Gastroesophageal sphincter (tissue), 4 donors: ENCODE data around the gene CDH11. TPM values are rescaled to one million over a fixed set of nuclear protein-coding genes. Genes with fewer than 3 reads are reported as not detected.

Experiments
- ATAC-seq: fragments of 150-250 bp; one replicate; pipeline ENCODE4 v1.9.1; 2016; ENCODE audit warnings: mild to moderate bottlenecking, moderate library complexity
- H3K27ac ChIP-seq, 4 donors: fragments of 200-600 bp; sonication (generic) in 3 of 4; 1 replicate in 3 of 4; 2 replicates in 1 of 4; pipeline ENCODE4 v1.5.1; 2016 to 2019
- H3K27me3 ChIP-seq: fragments of 200-600 bp; sonication (generic); one replicate; pipeline ENCODE4 v1.5.1; 2019
- H3K36me3 ChIP-seq, 2 donors: fragments of 200-600 bp; sonication (generic); one replicate each; pipeline ENCODE4 v1.5.1; 2019; ENCODE audit warnings: control low read depth in 1 of 2
- H3K4me1 ChIP-seq, 3 donors: fragments of 200-600 bp; sonication (generic); 1 replicate in 2 of 3; 2 replicates in 1 of 3; pipeline ENCODE4 v1.5.1; 2016 to 2019; ENCODE audit warnings: control low read depth in 2 of 3
- H3K4me3 ChIP-seq, 2 donors: fragments of 200-600 bp; sonication (generic); one replicate each; pipeline ENCODE4 v1.5.1; 2019; ENCODE audit warnings: mild to moderate bottlenecking in 1 of 2, moderate library complexity in 1 of 2
- H3K9me3 ChIP-seq, 3 donors: fragments of 200-600 bp; sonication (generic); one replicate each; pipeline ENCODE4 v1.5.1; 2017 to 2019; ENCODE audit warnings: control low read depth in 2 of 3
- CTCF ChIP-seq, 4 experiments: fragments of 200-600 bp in 2 of 4; fragments of 450-650 bp in 2 of 4; sonication (generic) in 1 of 4; IDR thresholded peaks; one replicate each; pipeline ENCODE4 v1.5.1; 2017 to 2019; ENCODE audit warnings: antibody characterized with exemption in 4 of 4, mild to moderate bottlenecking in 2 of 4, moderate library complexity in 2 of 4
- EP300 ChIP-seq: sonication (generic); formaldehyde crosslinking; IDR thresholded peaks from one replicate; pipeline ENCODE4 v1.6.1; 2017; ENCODE audit warnings: antibody characterized with exemption, mild to moderate bottlenecking
- POLR2A ChIP-seq, 2 donors: fragments of 450-650 bp; IDR thresholded peaks; one replicate each; pipeline ENCODE4 v1.6.1; 2017; ENCODE audit warnings: antibody characterized with exemption in 2 of 2, mild to moderate bottlenecking in 2 of 2, moderate library complexity in 1 of 2
- POLR2AphosphoS5 ChIP-seq: sonication (generic); formaldehyde crosslinking; IDR thresholded peaks from one replicate; pipeline ENCODE4 v1.6.1; 2017; ENCODE audit warnings: antibody characterized with exemption
- WGBS, 2 donors: methylation state at CpG; one replicate each; pipeline ENCODE4 v1.1.5; 2018; ENCODE audit warnings: low coverage in 1 of 2; 5-methylcytosine and 5-hydroxymethylcytosine counted together
- total RNA-seq, 4 donors: library from RNA; depleted of rRNA; stranded (reverse); fragments of >200 nt; gene quantifications; one replicate each; pipeline ENCODE4 v1.1.0, GENCODE V29; 2016

The CDH11 gene
- total RNA-seq, 4 donors from 2014 or later = 37.4 to 78.9 (median 62.8) TPM

GRCh38 chr16:65049679-65050078, 72.2 kb downstream of the CDH11 start:
- Histone ChIP-seq H3K27me3 (no peaks in the 10 kb centered on the region), H3K4me3 (no peak overlapping the region), H3K36me3 (peaks cover 0 to 32% of the 10 kb centered on the region in 2 donors), H3K9me3 (no peaks in the 10 kb centered on the region), H3K27ac (no peak overlapping the region), H3K4me1 (peaks cover 0 to 4% (median 0%) of the 10 kb centered on the region in 3 donors)
- no peak for ATAC-seq
- WGBS, 2 donors = 60 to 68% methylated on average over 2 of the region's 3 CpGs
- TF ChIP-seq POLR2AphosphoS5 = no peak
- no peak for TF ChIP-seq EP300
- no peak for TF ChIP-seq POLR2A (IDR thresholded peaks at IDR 0.05)
- TF ChIP-seq CTCF (IDR thresholded peaks at IDR 0.05) = no peak

- H3K4me1 ChIP-seq = no peaks in the 10 kb centered on the region
- H3K9me3 ChIP-seq = no peaks in the 10 kb centered on the region
- no peak for ATAC-seq
- no peak overlapping the region for H3K27ac ChIP-seq
- H3K27me3 ChIP-seq = no peaks in the 10 kb centered on the region
- H3K36me3 ChIP-seq = peaks cover 0 to 31% of the 10 kb centered on the region in 2 donors
- no peak overlapping the region for H3K4me3 ChIP-seq
- WGBS, 2 donors = 85 to 100% methylated on average over 1 to 5 of the region's 7 CpGs
- TF ChIP-seq POLR2AphosphoS5 (no peak), EP300 (no peak), POLR2A (IDR thresholded peaks at IDR 0.05) (no peak), CTCF (IDR thresholded peaks at IDR 0.05) (no peak)
Measured at GRCh38 chr16:65045961-65046360, 75.9 kb downstream of the CDH11 start.

GRCh38 chr16:65044873-65045272, 77.0 kb downstream of the CDH11 start:
- Histone ChIP-seq H3K9me3 (no peaks in the 10 kb centered on the region), H3K4me3 (no peak overlapping the region), H3K27ac (no peak overlapping the region), H3K27me3 (no peaks in the 10 kb centered on the region), H3K36me3 (peaks cover 0 to 29% of the 10 kb centered on the region in 2 donors), H3K4me1 (no peaks in the 10 kb centered on the region)
- no peak for ATAC-seq
- 51% methylated on average over 5 of the region's 5 CpGs; no CpG with 5 or more reads in 1 of the 2 donors for WGBS, 2 donors
- no peak for TF ChIP-seq POLR2A (IDR thresholded peaks at IDR 0.05)
- no peak for TF ChIP-seq CTCF (IDR thresholded peaks at IDR 0.05)
- no peak for TF ChIP-seq POLR2AphosphoS5
- no peak for TF ChIP-seq EP300

GRCh38 chr16:65044026-65044425, 77.8 kb downstream of the CDH11 start:
- Histone ChIP-seq H3K27me3 (no peaks in the 10 kb centered on the region), H3K9me3 (no peaks in the 10 kb centered on the region), H3K4me1 (no peaks in the 10 kb centered on the region), H3K4me3 (no peak overlapping the region), H3K27ac (no peak overlapping the region), H3K36me3 (peaks cover 0 to 29% of the 10 kb centered on the region in 2 donors)
- no peak for ATAC-seq
- WGBS, 2 donors = 100% methylated on average over 2 of the region's 2 CpGs
- no peak for TF ChIP-seq POLR2AphosphoS5
- no peak for TF ChIP-seq EP300
- TF ChIP-seq POLR2A (IDR thresholded peaks at IDR 0.05) = no peak
- TF ChIP-seq CTCF (IDR thresholded peaks at IDR 0.05) = no peak

- no peak overlapping the region for H3K4me3 ChIP-seq
- no peak overlapping the region for H3K27ac ChIP-seq
- H3K27me3 ChIP-seq = no peaks in the 10 kb centered on the region
- H3K36me3 ChIP-seq = peaks cover 0 to 29% of the 10 kb centered on the region in 2 donors
- 81 to 83% methylated on average over 3 to 4 of the region's 4 CpGs for WGBS, 2 donors
- H3K9me3 ChIP-seq = no peaks in the 10 kb centered on the region
- peaks cover 0 to 4% (median 0%) of the 10 kb centered on the region in 3 donors for H3K4me1 ChIP-seq
- no peak for ATAC-seq
- TF ChIP-seq EP300 (no peak), POLR2A (IDR thresholded peaks at IDR 0.05) (no peak), CTCF (IDR thresholded peaks at IDR 0.05) (no peak), POLR2AphosphoS5 (no peak)
Measured at GRCh38 chr16:65042438-65043365, 79.2 kb downstream of the CDH11 start.
